Suprapubic skin (tissue), 3 donors: ENCODE measurements around the gene ZNF169.
"Not testable (repeated sequence)": the region's sequence is repeated elsewhere in the genome, so short reads cannot be mapped to it uniquely, and the experiment has no call there.

ENCODE experiments used
- CTCF ChIP-seq, 2 donors: fragments of 200-600 bp in 1 of 2; fragments of 450-650 bp in 1 of 2; sonication (generic) in 1 of 2; IDR thresholded peaks; one replicate each; pipeline ENCODE4 v1.5.1; 2016 to 2019; ENCODE audit warnings: antibody characterized with exemption in 2 of 2, mild to moderate bottlenecking in 1 of 2, moderate library complexity in 1 of 2
- POLR2A ChIP-seq, 2 donors: fragments of 450-650 bp; IDR thresholded peaks; one replicate each; pipeline ENCODE4 v1.6.1; 2017; ENCODE audit warnings: antibody characterized with exemption in 2 of 2, mild to moderate bottlenecking in 2 of 2, moderate library complexity in 2 of 2

- TF ChIP-seq CTCF, POLR2A (IDR thresholded peaks at IDR 0.05): not testable (repeated sequence)
These were observed 66.5 kb downstream of the ZNF169 start for GRCh38 chr9:94325583-94325982.
